Superior temporal gyrus (tissue), 1 donor: ENCODE measurements around the gene DLG2.

Experiments used
- DNase-seq: peaks from one replicate; pipeline ENCODE4 v3.0.0-alpha.2; 2016; ENCODE audit errors: extremely low spot score

DLG2 gene

GRCh38 chr11:83537131-83537610, 2090.0 kb downstream of the DLG2 start:
- DNase-seq, result no peak

DNA sequence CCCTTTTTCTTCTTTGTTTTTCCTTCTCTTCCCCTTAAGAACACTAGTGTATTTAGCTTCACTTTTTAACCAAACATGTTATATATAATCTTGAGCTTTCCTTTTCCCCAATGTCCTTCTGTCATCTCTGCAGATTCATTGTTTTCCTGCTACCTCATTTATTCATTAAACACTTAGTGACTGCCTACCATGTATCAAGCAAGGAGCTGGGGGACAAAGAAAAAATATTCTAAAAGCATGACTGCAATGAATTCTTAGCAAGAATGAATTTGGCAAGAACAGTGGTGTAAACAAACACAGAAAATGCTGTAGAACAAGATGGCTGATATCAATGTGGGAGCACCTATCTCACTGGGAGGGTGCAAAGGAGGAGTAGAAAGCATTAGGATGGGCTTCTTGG, 2094.0 kb downstream of the DLG2 start:
- DNase-seq, result no peak

GRCh38 chr11:83528877-83529276, 2098.3 kb downstream of the DLG2 start:
- no peak for DNase-seq

DNA sequence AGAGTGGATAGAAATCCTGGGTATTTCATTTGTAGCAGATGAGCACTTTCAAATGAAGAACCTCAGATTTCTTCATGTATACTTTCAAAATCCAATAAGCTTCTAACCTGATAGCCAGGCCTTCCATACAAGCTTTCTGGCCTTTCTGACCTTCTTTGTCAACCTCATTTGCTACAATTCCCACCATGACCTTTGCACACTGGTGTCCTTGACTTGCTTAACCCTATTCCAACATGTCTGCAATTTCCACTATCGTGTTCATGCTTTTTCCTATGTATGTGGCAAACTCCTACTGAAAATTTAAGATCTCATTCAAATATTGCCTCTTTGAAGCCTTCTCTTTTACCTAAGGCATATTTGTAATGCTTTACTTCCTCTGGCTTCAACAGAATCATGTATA, 2098.9 kb downstream of the DLG2 start:
- DNase-seq, result no peak

DNA sequence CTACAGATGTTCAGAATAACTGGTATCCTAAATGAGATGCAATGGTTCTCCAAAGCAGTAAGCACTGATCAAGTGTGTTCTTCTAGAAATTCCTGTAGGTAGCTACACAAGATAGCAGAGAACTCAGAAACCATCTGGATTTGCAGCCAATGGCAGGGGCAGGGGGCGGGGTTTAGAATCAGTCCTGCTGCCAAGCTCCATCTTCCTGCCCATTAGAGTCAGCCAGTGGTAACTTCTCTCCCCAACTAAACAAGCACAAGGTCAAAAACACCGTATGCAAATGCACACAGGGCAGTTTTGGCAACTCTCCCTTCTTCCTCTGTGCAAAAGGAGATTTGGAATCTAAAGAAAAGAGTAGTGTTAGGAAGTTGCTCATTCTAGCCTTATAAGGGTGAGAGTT, 2103.5 kb downstream of the DLG2 start:
- no peak for DNase-seq

- no peak for DNase-seq
These were observed 2104.2 kb downstream of the DLG2 start for GRCh38 chr11:83522911-83523310.

DNA sequence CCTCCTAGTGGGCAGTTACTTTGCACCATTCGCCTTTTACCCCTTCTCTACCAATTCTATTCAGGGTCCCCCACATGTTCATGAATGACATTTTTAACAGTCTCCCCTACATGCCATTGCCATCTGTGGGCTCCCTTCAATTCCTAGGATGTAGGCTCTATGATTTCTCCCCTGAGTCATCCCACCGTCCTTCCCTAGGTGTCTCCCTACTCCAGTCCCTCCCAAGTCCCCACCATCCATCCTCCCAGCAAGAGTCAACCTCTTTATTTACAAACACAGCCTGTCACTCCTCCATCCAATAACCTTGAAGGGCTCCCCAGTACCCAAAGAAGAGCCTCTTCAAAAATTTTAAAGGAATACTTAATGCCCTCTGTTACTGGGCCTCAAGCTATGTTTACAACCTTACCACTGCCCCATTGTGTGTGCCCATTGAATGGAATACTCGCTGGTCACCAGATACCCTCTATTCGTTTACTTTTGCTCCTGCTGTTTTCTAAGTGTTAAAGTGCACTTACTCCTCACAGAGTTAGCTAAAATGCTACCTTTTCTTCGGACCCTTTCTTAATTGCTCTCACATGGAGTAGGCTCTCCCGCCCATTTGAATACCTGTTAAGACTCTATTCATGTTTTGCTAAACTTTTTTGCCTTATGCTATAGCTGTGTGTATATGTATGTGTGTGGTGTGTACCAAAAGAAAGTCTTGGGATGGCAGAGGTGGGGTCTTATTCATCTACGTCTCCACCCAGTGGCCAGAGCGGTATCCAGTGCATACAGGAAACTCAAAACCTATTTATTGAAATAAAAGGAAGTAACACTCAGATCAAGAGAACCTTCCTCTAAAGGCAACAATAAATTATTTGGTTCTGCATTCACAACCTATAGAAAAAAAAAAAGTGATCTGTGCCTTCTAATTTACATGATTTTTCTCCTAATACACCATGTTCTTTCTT, 2105.2 kb downstream of the DLG2 start:
- DNase-seq, result no peak

- no peak for DNase-seq
These were observed 2106.3 kb downstream of the DLG2 start for GRCh38 chr11:83520849-83521248.

DNA sequence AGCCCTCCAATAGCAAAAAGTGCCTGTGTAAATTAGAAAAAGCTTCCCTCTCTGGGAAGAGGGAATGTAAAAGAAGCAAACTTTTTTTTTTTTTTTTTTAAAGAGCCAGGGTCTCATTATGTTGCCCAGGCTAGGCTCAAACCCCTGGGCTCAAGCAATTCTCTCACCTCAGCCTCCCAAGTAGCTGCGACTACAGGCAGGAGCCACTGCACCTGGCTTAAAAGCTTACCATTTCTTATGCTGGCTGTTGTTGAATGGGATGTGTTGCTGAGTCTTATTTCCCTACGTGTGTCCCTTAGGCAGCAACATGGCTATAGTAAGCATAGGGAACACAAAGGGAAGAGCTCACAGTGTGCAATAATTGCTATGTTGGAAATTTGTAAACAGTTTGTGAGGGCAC, 2115.5 kb downstream of the DLG2 start:
- DNase-seq, result no peak

DNA sequence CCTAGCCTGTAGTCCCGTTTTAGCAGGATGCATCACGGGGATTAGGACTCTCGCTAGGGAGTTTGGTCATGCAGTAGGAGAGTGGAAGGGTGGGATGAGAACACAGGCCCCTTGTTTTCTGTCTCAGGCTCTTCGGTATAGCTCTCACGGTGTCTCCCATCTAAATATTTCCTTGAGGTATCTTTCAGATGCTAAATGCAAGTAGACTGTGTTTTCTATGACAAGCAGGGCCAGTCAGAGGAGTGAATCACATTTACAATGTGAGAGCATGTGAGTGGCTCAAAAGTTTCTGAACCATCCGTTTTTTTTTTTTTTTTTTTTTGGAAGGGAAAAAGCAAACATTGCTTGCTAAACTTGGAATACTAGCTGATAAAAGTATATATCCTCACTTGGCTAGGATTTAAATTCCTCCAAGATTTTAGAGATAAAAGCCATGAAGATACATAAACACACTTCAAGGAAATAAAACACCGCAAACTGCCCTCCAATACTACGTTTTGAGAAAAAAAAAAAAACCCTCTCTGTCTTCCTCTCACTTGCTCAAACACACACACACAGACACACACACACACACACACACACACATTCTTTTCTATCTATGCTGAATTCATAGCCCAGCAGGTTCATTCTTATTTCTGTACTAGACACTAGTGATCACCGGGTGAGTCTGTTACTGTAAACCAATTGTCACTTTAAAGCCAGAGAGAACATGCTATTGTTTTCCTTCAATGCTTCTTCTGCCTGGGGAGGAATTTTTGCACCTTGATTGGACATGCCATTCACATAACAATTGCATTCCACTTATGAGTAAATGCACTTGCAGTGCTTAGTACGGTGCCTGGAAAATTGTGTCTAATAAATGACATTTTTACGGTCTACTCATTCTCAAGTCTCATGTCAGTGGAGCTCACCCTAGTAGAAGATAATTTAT, 2116.3 kb downstream of the DLG2 start:
- DNase-seq, result no peak

GRCh38 chr11:83508804-83509203, 2118.3 kb downstream of the DLG2 start:
- DNase-seq, result no peak

DNA sequence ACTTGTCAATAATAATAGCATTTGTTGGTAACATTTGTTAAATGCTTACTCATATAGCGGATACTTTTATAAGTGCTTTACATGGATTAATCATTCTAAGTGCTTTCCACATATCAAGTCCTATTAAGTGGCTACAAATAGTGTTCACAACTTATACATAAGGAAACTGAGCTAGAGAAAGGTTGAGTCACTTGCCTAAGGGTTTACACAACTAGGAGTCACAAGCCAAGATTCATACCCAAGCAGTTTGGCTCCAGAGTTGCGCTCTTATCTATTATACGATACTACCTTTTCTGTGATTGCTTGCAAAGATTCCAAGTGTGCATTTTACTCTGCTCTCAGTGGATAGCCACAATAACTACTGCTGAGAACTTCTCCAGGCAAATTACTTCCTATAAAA, 2125.1 kb downstream of the DLG2 start:
- no peak for DNase-seq

- DNase-seq, result no peak
These were observed 2133.2 kb downstream of the DLG2 start for GRCh38 chr11:83493917-83494316.

GRCh38 chr11:83493034-83493433, 2134.1 kb downstream of the DLG2 start:
- DNase-seq, result no peak

GRCh38 chr11:83483808-83484207, 2143.3 kb downstream of the DLG2 start:
- no peak for DNase-seq

GRCh38 chr11:83480811-83481210, 2146.3 kb downstream of the DLG2 start:
- no peak for DNase-seq

- DNase-seq, result no peak
These were observed 2146.9 kb downstream of the DLG2 start for GRCh38 chr11:83480251-83480650.

GRCh38 chr11:83477772-83478171, 2149.4 kb downstream of the DLG2 start:
- DNase-seq, result no peak

DNA sequence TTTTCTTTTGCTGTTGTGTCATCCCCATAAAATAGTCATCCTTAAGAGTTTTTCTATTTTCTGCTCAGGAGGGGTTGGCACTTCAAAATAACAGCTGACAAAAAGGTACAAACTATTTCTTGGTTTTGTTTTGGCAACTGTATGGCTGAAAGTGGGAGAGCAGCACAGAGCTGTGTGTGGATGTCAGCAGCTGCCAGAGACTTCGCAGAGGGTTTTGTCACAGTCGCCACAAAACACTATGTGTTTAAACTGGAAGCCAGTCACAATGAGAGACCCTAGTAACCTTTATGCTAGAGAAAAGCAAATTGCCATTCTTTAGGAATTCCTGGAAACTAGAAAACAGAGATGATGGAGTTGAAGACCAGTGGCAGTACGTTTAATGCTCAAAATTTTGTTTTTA, 2151.4 kb downstream of the DLG2 start:
- DNase-seq, result no peak

GRCh38 chr11:83473743-83474142, 2153.4 kb downstream of the DLG2 start:
- no peak for DNase-seq

GRCh38 chr11:83472806-83473205, 2154.3 kb downstream of the DLG2 start:
- no peak for DNase-seq
